GM20000 (cell line): ENCODE results near the gene ADGRV1.

ENCODE experiments used
- DNase-seq: peaks from one replicate; pipeline ENCODE4 v3.0.0; 2012; ENCODE audit warnings: low spot score
- TF ChIP-seq, protein P1 (sequence below): IDR thresholded peaks from 2 replicates; pipeline ENCODE4 v1.5.1; 2012; ENCODE audit warnings: mild to moderate bottlenecking, control low read depth; ENCODE audit errors: extremely low read depth, missing control alignments

The ADGRV1 gene

DNA sequence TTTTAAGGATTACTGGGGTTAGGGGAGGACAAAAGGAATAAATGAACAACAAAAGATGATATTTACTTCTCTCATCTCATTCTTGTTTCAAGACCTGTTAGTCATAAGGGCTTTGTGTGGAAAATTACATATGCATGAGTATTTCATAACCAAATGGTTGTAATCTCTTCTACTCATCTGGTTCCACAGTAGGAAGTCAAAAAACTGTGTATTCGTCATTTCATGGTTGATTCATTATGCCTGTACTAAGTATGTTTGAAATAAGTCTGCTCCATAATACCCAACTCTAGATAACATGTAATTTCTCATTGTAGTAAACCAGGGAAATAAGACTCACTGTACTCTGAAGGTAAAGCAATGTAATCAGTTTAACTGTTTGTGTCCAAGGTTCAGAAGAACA, 611.7 kb downstream of the ADGRV1 start:
- no peak for DNase-seq
- TF ChIP-seq, protein P1, sequence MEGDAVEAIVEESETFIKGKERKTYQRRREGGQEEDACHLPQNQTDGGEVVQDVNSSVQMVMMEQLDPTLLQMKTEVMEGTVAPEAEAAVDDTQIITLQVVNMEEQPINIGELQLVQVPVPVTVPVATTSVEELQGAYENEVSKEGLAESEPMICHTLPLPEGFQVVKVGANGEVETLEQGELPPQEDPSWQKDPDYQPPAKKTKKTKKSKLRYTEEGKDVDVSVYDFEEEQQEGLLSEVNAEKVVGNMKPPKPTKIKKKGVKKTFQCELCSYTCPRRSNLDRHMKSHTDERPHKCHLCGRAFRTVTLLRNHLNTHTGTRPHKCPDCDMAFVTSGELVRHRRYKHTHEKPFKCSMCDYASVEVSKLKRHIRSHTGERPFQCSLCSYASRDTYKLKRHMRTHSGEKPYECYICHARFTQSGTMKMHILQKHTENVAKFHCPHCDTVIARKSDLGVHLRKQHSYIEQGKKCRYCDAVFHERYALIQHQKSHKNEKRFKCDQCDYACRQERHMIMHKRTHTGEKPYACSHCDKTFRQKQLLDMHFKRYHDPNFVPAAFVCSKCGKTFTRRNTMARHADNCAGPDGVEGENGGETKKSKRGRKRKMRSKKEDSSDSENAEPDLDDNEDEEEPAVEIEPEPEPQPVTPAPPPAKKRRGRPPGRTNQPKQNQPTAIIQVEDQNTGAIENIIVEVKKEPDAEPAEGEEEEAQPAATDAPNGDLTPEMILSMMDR, result no peak

- DNase-seq, result no peak
- TF ChIP-seq, protein P1, result no peak
Measured at GRCh38 chr5:91171322-91171721, 612.7 kb downstream of the ADGRV1 start.

GRCh38 chr5:91174396-91174795, 615.8 kb downstream of the ADGRV1 start:
- TF ChIP-seq, protein P1, result no peak
- DNase-seq, result no peak

GRCh38 chr5:91175708-91176107, 617.1 kb downstream of the ADGRV1 start:
- no peak for DNase-seq
- TF ChIP-seq, protein P1, result no peak

DNA sequence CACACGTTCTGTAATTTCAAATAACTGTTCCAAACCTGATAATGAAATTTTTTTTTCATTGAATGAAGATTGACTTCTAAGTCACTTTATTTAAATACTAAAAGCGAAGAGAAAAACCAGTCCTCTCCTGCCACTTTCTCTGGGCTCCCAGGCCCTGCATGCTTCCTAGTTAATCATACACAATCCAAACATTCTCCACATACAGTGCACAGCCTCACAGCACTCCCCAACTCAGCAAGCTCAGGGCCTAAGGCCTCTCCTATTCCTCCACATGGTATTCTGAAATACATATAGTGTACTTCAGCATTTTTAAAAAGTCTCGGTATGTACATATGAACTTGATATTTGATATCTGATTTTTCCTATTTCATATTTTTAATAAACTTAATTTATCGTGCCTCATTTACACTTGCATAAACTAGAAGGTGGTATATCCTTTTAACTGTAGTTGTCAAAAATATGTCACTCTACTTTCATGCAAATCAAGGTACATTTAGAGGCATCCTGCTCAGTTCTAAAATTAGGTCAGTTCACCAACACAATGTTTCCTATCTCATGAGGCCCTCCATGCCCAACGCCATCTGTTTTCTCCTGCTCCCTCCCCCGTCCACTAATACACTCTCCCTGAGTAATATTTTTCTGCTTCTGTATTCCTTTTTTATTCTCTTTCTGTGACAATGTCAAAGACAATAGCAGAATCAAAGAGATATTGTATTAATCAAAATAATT, 617.9 kb downstream of the ADGRV1 start:
- TF ChIP-seq, protein P1, result no peak
- no peak for DNase-seq

DNA sequence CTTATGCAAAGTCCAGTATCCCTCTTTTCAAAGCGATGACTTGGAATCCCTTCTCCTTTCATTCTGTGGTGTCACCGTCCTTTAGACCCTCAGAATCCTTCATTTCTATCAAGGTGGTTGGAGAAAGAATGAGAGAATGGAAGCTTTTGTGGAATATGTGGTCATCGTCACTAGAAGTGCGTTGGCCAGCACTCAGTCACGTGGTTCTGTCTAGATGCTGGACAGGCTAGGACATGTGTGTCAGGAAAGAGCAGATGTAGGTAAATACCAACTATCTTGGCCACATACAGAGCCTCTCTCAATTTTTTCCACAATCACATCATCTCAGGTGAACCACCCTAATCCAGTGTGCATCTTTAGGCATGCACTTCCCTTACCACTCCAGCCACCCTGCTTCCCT, 618.5 kb downstream of the ADGRV1 start:
- TF ChIP-seq, protein P1, result no peak
- DNase-seq, result no peak

DNA sequence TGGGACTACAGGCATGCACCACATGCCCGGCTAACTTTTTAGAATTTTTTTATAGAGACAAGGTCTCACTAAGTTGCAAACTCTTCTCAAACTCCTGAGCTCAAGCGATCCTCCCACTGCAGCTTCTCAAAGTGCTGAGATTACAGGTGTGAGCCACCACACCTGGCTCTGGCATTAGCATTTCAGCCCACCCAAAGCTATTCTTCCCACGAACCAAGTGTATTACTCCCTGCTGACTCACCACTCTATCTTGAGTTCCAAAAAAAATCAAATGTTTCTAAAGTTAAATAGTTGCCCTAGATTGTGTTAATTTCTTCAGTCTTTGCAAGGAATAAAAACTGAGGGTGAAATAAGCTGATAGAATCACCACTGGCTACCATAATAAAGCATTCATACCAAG, 619.0 kb downstream of the ADGRV1 start:
- DNase-seq, result no peak
- TF ChIP-seq, protein P1, result no peak
